Measurements from ENCODE around the gene TRIM23.
"Not testable (repeated sequence)": the region's sequence is repeated elsewhere in the genome, so short reads cannot be mapped to it uniquely, and the experiment has no call there.

Gene TRIM23

DNA sequence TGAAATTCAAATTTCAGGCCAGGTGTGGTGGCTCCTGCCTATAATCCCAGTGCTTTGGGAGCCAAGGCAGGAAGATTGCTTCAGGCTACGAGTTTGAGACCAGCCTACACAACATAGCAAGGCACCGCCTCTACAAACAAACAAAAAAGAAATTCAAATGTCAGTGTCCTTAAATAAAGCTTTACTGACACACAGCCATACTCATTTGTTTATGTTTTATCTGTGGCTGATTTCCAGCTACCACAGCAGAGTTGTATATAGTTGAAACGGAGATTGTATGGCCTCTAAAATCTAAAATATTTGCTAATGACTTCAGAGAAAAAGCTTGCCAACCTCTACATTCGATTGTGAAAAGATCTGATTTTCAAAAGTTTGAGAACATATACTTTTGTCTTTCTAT lies 16.1 kb upstream of the TRIM23 start:
- H3K27ac ChIP-seq: no peak overlapping the region
- H3K4me3 ChIP-seq: no peak overlapping the region
- TF ChIP-seq POLR2AphosphoS5 (IDR thresholded peaks at IDR 0.05; ENCODE audit: borderline replicate concordance, low read depth, low read length): no peak
- no peak for TF ChIP-seq FOXP2 (optimal IDR thresholded peaks at IDR 0.05; ENCODE audit: control extremely low read depth, extremely low read length, insufficient read depth)
- TF ChIP-seq EZH2 (IDR thresholded peaks at IDR 0.05): no peak
- H3K9ac ChIP-seq (ENCODE audit: insufficient read length): no peak overlapping the region
- H3K36me3 ChIP-seq (ENCODE audit: insufficient read depth, low read length): peaks cover 38% of the 10 kb centered on the region
- DNase-seq (ENCODE audit: low read depth, low spot score): no peak
- H3K9me3 ChIP-seq (ENCODE audit: low read depth, low read length): no peaks in the 10 kb centered on the region

DNA sequence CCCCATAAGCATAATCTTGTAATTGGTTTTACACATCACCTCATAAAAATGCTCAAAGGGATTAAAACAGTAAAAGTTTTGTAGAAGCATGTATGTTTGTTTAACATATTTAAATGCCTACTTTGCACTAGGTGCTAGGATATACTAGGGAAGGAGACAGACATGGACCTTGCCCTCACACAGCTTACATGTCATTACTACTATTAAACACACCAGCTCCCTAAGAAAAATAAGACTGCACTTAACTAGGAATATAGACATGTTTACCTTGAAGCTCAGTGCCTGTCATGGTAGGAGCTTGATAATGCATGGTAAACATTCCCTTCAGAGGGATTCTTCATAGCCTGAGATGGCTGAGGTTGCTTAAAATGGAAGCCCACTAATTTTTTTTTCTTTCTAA lies 6.8 kb upstream of the TRIM23 start:
- H3K36me3 ChIP-seq (ENCODE audit: insufficient read depth, low read length): peaks cover 22% of the 10 kb centered on the region
- no peak for DNase-seq (ENCODE audit: low read depth, low spot score)
- H3K27ac ChIP-seq: no peak overlapping the region
- H3K4me3 ChIP-seq: no peak overlapping the region
- no peak for TF ChIP-seq POLR2AphosphoS5 (IDR thresholded peaks at IDR 0.05; ENCODE audit: borderline replicate concordance, low read depth, low read length)
- TF ChIP-seq FOXP2 (optimal IDR thresholded peaks at IDR 0.05; ENCODE audit: control extremely low read depth, extremely low read length, insufficient read depth): no peak
- no peak for TF ChIP-seq EZH2 (IDR thresholded peaks at IDR 0.05)
- H3K9ac ChIP-seq (ENCODE audit: insufficient read length): no peak overlapping the region
- H3K9me3 ChIP-seq (ENCODE audit: low read depth, low read length): no peaks in the 10 kb centered on the region

DNA sequence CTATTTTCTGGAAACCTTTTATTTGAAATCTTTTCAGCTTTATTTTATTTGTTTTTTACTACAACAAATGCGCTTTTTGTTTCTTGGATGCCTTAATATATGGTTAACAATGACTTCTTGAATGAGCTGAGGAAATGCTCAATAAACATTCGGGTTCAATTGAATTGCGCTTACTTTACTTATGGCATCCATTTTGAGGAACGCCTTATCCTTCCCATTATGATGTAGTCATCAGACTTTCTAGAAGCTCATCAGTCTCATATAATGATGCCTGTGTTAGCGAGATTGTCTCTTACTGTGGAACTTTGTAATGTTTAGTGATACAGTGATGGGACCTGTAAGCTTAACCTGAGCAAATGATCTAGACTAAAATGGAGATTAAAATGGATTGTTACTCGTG lies 1.6 kb upstream of the TRIM23 start:
- no peak for TF ChIP-seq EZH2 (IDR thresholded peaks at IDR 0.05)
- no peak for TF ChIP-seq POLR2AphosphoS5 (IDR thresholded peaks at IDR 0.05; ENCODE audit: borderline replicate concordance, low read depth, low read length)
- no peak for TF ChIP-seq FOXP2 (optimal IDR thresholded peaks at IDR 0.05; ENCODE audit: control extremely low read depth, extremely low read length, insufficient read depth)
- Histone ChIP-seq H3K36me3 (ENCODE audit: insufficient read depth, low read length) (peaks cover 19% of the 10 kb centered on the region), H3K9ac (ENCODE audit: insufficient read length) (peak overlapping the region; percentile 95), H3K27ac (peak overlapping the region; percentile 94), H3K9me3 (ENCODE audit: low read depth, low read length) (no peaks in the 10 kb centered on the region), H3K4me3 (peak overlapping the region; percentile 100)
- no peak for DNase-seq (ENCODE audit: low read depth, low spot score)

DNA sequence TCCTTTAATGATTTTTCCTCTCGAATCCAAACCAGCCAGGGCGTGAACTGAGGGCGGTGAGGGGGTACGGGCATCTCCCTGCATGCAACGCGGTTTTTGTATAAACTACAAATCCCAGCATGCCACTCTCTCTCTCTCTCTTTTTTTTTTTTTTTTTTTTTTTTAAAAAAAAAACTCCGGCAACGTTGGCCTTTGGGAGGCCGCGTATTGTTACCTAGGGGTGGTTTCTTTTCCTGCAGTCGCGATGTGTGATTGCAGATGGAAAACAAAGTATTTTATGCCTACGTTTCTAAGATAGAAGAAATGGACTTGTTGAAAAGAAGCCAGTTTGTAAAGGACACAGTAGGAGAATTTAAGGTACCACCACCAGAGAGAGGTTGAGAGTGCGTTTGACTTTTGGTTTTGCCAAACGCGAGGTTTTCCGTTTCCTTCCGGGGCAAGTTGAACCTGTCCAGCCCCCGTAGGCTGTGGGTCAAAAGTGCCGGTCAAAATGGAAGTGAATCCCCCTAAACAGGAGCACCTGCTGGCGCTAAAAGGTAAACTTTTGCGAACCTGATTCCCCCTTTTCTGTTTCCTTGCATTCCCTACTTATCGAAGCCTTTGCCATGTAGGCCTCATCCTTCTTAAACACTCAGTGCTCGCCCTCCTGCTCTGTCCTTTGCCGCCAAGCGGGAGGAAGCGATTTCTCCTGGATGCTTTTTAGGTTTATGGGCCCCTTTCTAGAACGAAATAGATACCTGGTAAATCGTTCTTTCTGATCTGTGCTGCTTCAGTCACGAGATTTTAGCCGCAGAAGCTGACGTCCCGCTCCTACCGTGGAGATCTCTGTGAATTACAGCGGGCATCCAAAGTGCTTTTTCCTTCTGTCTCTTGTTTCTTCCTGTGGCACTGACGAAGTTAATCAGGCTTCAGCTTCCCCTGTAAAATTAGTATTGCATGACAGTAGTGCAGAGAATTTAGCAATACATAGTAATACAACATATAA lies 730 bp upstream of the TRIM23 start, which contains the start of the genes SHLD3 and TRAPPC13:
SHLD3 (plus strand) TSS at position 457 of the 985 bp plus-strand sequence. CDS start 4,561 bp downstream, outside the sequence.
TRAPPC13 (plus strand) TSS at position 457 of the 985 bp plus-strand sequence; CDS start at position 491, 34 bp downstream.
- DNase-seq (ENCODE audit: low read depth, low spot score): peak; percentile 88
- no peaks in the 10 kb centered on the region for H3K9me3 ChIP-seq (ENCODE audit: low read depth, low read length)
- TF ChIP-seq FOXP2 (optimal IDR thresholded peaks at IDR 0.05; ENCODE audit: control extremely low read depth, extremely low read length, insufficient read depth): no peak
- peak; percentile 54 for TF ChIP-seq POLR2AphosphoS5 (IDR thresholded peaks at IDR 0.05; ENCODE audit: borderline replicate concordance, low read depth, low read length)

DNA sequence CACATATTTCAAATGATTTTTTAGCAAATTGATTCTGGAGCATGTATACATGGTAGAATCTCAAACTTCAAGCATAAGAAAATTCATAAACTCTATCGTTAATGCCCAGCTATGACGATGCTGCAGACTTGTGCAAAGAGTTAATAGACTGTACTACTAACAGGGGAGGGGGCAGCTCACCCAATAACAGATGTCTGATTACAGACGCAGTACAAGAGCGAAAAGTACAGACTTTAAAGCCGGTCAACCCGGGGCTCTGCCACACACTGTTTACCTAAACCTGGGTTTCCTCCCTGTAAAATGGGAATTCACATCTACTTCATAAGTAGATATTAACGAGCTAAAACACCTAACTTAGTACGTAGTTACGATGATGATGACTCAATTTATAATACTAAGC lies 651 bp downstream of the TRIM23 start:
- Histone ChIP-seq H3K4me3 (peak overlapping the region; percentile 100), H3K9ac (ENCODE audit: insufficient read length) (peak overlapping the region; percentile 95), H3K9me3 (ENCODE audit: low read depth, low read length) (no peaks in the 10 kb centered on the region), H3K27ac (no peak overlapping the region), H3K36me3 (ENCODE audit: insufficient read depth, low read length) (peaks cover 9% of the 10 kb centered on the region; the same call in 1 of the 2 replicates)
- DNase-seq (ENCODE audit: low read depth, low spot score): no peak
- TF ChIP-seq FOXP2 (optimal IDR thresholded peaks at IDR 0.05; ENCODE audit: control extremely low read depth, extremely low read length, insufficient read depth): no peak

More for the DNA sequence above, 730 bp upstream of the TRIM23 start, which contains the start of the genes SHLD3 and TRAPPC13:
- Histone ChIP-seq H3K36me3 (ENCODE audit: insufficient read depth, low read length) (peaks cover 17% of the 10 kb centered on the region), H3K27ac (peak within 1 kb of the TSS; percentile 94), H3K4me3 (peak within 1 kb of the TSS; percentile 100), H3K9ac (ENCODE audit: insufficient read length) (peak within 1 kb of the TSS; percentile 95)

DNA sequence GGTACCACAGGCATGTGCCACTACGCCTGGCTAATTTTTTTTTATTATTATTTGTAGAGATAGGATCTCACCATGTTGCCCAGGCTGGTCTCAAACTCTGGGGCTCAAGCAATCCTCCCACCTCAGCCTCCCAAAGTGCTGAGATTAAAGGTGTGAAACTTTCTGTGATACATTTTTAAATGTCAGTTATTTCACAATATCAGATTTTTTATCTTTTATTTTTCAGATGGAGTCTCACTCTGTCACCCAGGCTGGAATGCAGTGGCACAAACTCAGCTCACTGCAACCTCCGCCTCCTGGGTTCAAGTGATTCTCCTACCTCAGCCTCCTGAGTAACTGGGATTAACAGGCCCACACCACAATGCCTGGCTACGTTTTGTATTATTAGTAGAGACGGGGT lies 2.2 kb downstream of the TRIM23 start:
- H3K9ac ChIP-seq (ENCODE audit: insufficient read length); H3K4me3 ChIP-seq; H3K27ac ChIP-seq; DNase-seq (ENCODE audit: low read depth, low spot score); H3K9me3 ChIP-seq (ENCODE audit: low read depth, low read length); H3K36me3 ChIP-seq (ENCODE audit: insufficient read depth, low read length): not testable (repeated sequence)

DNA sequence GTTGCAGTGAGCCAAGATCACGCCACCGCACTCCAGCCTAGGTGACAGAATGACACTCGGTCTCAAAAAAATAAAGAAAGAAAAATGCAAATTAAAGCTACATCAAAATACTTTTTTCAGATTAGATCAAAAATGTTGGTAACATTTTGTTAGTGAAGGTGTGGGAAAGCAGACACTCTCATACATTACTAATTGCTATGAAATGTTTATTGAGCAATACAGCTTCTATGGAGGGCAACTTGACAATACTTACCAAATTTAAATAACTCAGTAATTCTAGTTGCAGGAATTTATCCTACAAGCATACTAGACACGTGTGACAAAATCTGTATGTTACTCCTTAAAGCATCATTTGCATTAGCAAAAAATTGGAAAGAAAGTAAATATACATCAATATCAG lies 4.1 kb downstream of the TRIM23 start:
- H3K9me3 ChIP-seq (ENCODE audit: low read depth, low read length): no peaks in the 10 kb centered on the region
- peaks cover 4% of the 10 kb centered on the region; the same call in 1 of the 2 replicates for H3K36me3 ChIP-seq (ENCODE audit: insufficient read depth, low read length)
- no peak overlapping the region for H3K9ac ChIP-seq (ENCODE audit: insufficient read length)
- no peak overlapping the region for H3K4me3 ChIP-seq
- no peak overlapping the region for H3K27ac ChIP-seq
- TF ChIP-seq POLR2AphosphoS5 (IDR thresholded peaks at IDR 0.05; ENCODE audit: borderline replicate concordance, low read depth, low read length) (no peak), EZH2 (IDR thresholded peaks at IDR 0.05) (no peak), FOXP2 (optimal IDR thresholded peaks at IDR 0.05; ENCODE audit: control extremely low read depth, extremely low read length, insufficient read depth) (no peak)
- DNase-seq (ENCODE audit: low read depth, low spot score): no peak

DNA sequence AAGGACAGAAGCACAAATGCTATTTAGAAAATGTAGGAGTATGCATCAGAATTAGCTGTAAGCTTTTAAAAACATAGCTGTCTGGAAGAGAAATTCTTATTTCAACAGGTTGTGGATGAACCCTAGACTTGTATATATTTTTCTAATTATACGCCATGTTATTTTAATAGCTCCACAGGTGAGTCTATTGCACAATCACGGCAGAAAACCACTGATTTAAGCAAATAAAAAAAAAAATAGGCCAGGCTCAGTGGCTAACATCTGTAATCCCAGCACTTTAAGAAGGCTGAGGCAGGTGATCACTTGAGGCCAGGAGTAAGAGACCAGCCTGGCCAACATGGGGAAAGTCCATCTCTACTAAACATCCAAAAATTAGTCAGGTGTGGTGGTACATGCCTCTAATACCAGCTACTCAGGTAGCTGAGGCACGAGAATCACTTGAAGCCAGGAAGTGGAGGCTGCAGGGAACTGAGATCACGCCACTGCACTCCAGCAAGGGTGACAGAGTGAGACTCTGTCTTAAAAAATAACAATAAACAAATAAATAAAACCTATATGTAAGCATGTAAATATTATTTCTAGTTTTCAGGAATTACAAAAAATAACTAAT lies 11.7 kb downstream of the TRIM23 start:
- Histone ChIP-seq H3K27ac (no peak overlapping the region), H3K4me3 (no peak overlapping the region), H3K9me3 (ENCODE audit: low read depth, low read length) (no peaks in the 10 kb centered on the region), H3K9ac (ENCODE audit: insufficient read length) (no peak overlapping the region), H3K36me3 (ENCODE audit: insufficient read depth, low read length) (peaks cover 44% of the 10 kb centered on the region)
- no peak for DNase-seq (ENCODE audit: low read depth, low spot score)
- TF ChIP-seq FOXP2 (optimal IDR thresholded peaks at IDR 0.05; ENCODE audit: control extremely low read depth, extremely low read length, insufficient read depth) (no peak), POLR2AphosphoS5 (IDR thresholded peaks at IDR 0.05; ENCODE audit: borderline replicate concordance, low read depth, low read length) (no peak), EZH2 (IDR thresholded peaks at IDR 0.05) (no peak)
